Measurements from ENCODE around the gene AGXT. TPM values are rescaled to one million over a fixed set of nuclear protein-coding genes. Genes with fewer than 3 reads are reported as not detected.
A peak's percentile ranks its signal among the peaks of the same experiment; 100 is the strongest.

AGXT gene
- total and polyA plus RNA-seq, 10 donors: 0.61 to 4.5 (median 1.6) TPM; not detected in 1

DNA sequence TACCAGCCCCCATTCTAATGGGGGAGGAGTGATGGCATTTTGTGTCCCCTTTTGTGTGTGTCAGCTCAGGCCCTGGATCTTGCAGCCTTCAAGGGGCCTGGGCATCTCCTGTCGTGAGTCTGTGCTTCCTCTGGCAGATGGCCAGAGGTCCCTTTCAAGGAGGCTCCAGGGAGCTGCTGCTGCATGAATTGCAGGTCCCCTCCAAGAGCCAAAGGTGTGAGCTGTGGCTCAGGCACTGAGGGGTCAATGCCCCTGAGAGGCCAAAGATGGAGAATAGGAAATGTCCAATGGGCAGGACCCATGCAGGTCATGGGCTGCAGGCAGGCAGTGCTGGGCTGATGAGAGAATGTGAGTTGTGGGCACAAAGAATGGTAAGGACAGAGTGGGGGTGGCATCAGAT lies 16.9 kb downstream of the AGXT start:
- 17 to 63% (median 40%) methylated on average over 1 of the region's 1 CpG for WGBS, 5 donors
- no peak for TF ChIP-seq POLR2AphosphoS5 (IDR thresholded peaks at IDR 0.05)
- no peak for TF ChIP-seq POLR2A (IDR thresholded peaks at IDR 0.05)
- TF ChIP-seq, protein P1, sequence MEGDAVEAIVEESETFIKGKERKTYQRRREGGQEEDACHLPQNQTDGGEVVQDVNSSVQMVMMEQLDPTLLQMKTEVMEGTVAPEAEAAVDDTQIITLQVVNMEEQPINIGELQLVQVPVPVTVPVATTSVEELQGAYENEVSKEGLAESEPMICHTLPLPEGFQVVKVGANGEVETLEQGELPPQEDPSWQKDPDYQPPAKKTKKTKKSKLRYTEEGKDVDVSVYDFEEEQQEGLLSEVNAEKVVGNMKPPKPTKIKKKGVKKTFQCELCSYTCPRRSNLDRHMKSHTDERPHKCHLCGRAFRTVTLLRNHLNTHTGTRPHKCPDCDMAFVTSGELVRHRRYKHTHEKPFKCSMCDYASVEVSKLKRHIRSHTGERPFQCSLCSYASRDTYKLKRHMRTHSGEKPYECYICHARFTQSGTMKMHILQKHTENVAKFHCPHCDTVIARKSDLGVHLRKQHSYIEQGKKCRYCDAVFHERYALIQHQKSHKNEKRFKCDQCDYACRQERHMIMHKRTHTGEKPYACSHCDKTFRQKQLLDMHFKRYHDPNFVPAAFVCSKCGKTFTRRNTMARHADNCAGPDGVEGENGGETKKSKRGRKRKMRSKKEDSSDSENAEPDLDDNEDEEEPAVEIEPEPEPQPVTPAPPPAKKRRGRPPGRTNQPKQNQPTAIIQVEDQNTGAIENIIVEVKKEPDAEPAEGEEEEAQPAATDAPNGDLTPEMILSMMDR (IDR thresholded peaks at IDR 0.05 in 8 of 11, conservative IDR thresholded peaks at IDR 0.05 in 3 of 11): no peak

GRCh38 chr2:240886023-240886565 lies 17.5 kb downstream of the AGXT start:
- intact Hi-C loops (cut with DNase I; ENCODE audit: low total_unique reads): no loop called here
- Histone ChIP-seq H3K4me3 (no peak overlapping the region), H3K9me3 (no peaks in the 10 kb centered on the region), H3K27me3 (replicated peaks in 1 of 7) (no peaks in the 10 kb centered on the region), H3K36me3 (no peaks in the 10 kb centered on the region), H3K27ac (no peak overlapping the region), H3K4me1 (no peaks in the 10 kb centered on the region)
- peak; percentile 9 for DNase-seq
- 47 to 64% (median 58%) methylated on average over 4 to 5 of the region's 5 CpGs for WGBS, 5 donors
- TF ChIP-seq POLR2A (IDR thresholded peaks at IDR 0.05): no peak
- no peak for TF ChIP-seq POLR2AphosphoS5 (IDR thresholded peaks at IDR 0.05)
- TF ChIP-seq, protein P1 (IDR thresholded peaks at IDR 0.05 in 8 of 11, conservative IDR thresholded peaks at IDR 0.05 in 3 of 11): no peak

More for the DNA sequence above, 16.9 kb downstream of the AGXT start:
- Histone ChIP-seq H3K4me3 (no peak overlapping the region), H3K9me3 (no peaks in the 10 kb centered on the region), H3K36me3 (no peaks in the 10 kb centered on the region), H3K27me3 (replicated peaks in 1 of 7) (no peaks in the 10 kb centered on the region), H3K27ac (no peak overlapping the region), H3K4me1 (no peaks in the 10 kb centered on the region)
- peak; percentile 52 for DNase-seq
- intact Hi-C loops (cut with DNase I; ENCODE audit: low total_unique reads): no loop called here

DNA sequence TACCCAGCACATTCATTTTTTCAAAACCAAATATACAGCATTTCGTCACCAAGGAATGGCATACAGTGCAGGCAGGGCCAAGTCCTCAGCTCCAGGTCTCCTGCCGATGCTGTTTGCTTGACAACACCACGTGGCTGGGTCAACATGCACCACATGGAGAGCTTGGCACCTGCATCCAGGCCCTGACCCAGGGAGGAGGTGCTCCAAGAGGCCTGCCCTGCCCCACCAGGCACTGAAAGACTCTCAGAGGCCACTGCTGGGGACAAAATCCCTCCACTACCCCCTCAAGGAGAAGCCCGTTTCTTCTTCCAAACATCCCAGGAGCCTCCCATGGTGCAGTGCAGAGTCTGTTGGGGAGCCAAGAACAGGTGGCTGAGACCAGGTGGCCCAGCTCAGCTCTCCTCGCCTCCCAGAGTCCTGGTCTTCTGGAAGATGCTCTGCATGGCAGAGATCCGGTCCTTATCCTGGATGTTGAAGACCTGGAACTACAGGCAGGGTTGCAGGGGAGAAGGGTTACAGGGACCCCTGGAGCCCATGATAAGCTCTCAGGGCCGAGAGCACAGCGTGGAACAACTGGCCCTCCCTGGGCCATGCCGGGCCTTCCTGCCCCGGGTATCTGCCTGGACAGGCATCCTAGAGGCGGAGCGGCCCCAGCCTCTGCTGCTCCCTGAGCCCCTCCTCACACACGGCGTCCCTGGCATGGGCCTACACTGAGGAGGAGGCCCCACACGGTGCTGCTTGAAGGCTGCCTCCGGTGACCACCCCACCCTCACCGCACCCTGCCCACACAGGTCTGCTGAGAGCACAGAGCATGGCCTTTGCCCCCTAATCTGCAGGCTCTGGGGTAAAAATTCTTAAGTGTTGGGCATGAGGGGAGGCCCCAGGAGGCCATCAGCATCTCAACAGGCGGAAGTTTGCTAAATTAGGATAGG lies 18.3 kb downstream of the AGXT start:
- H3K4me3 ChIP-seq: no peak overlapping the region
- no peaks in the 10 kb centered on the region for H3K27me3 ChIP-seq (replicated peaks in 1 of 7)
- 79 to 92% (median 87%) methylated on average over 6 to 18 of the region's 18 CpGs for WGBS, 5 donors
- no peaks in the 10 kb centered on the region for H3K9me3 ChIP-seq
- TF ChIP-seq, protein P1 (IDR thresholded peaks at IDR 0.05 in 8 of 11, conservative IDR thresholded peaks at IDR 0.05 in 3 of 11): no peak
- TF ChIP-seq POLR2AphosphoS5 (IDR thresholded peaks at IDR 0.05) (no peak), POLR2A (IDR thresholded peaks at IDR 0.05) (no peak)
- no peak overlapping the region for H3K27ac ChIP-seq
- peak; percentile 61 for DNase-seq
- H3K36me3 ChIP-seq: no peaks in the 10 kb centered on the region
- H3K4me1 ChIP-seq: no peaks in the 10 kb centered on the region
- intact Hi-C loops (cut with DNase I; ENCODE audit: low total_unique reads): no loop called here

DNA sequence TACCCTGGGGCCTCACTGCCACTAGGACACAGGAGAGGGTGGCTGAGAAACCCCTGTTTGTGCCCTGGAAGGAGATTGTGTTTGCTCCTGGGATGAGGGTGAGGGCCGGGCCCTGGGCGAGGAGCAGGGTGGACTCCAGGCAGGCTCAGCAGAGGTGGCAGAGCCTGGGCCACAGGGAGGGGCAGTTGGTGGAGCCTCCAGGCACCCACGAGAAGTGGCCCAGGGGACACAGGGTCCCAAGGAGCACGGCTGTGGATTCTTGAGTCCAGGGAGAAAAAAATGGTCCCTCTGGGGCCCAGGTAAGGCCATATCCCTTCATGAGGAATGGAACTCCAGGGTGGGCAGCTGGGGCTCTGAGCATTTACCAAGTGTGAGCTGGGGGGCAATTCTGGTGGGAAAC lies 19.0 kb downstream of the AGXT start:
- TF ChIP-seq POLR2A (IDR thresholded peaks at IDR 0.05): no peak
- no peak for TF ChIP-seq POLR2AphosphoS5 (IDR thresholded peaks at IDR 0.05)
- TF ChIP-seq, protein P1 (IDR thresholded peaks at IDR 0.05 in 8 of 11, conservative IDR thresholded peaks at IDR 0.05 in 3 of 11): no peak
- 63 to 94% (median 90%) methylated on average over 4 of the region's 4 CpGs for WGBS, 5 donors
- intact Hi-C loops (cut with DNase I; ENCODE audit: low total_unique reads): no loop called here
- DNase-seq: peak; percentile 46
- H3K4me1 ChIP-seq: no peaks in the 10 kb centered on the region
- H3K4me3 ChIP-seq: no peak overlapping the region
- H3K9me3 ChIP-seq: no peaks in the 10 kb centered on the region
- H3K36me3 ChIP-seq: no peaks in the 10 kb centered on the region
- no peaks in the 10 kb centered on the region for H3K27me3 ChIP-seq (replicated peaks in 1 of 7)
- H3K27ac ChIP-seq: no peak overlapping the region
